Lower leg skin (tissue), 4 donors: Measurements from ENCODE around the gene LKAAEAR1. TPM values are rescaled to one million over a fixed set of nuclear protein-coding genes. Genes with fewer than 3 reads are reported as not detected.

ENCODE experiments used
- DNase-seq, 2 donors: peaks; one replicate each; pipeline ENCODE4 v3.0.0-alpha.2; 2019; ENCODE audit warnings: low spot score in 2 of 2
- H3K4me3 ChIP-seq: fragments of 200-600 bp; sonication (generic); 2 replicates; pipeline ENCODE4 v1.5.1; 2017; ENCODE audit warnings: mild to moderate bottlenecking, low read depth; ENCODE audit not compliant: poor library complexity, severe bottlenecking
- POLR2A ChIP-seq, 2 donors: fragments of 450-650 bp; IDR thresholded peaks; one replicate each; pipeline ENCODE4 v1.6.1; 2016 to 2017; ENCODE audit warnings: antibody characterized with exemption in 2 of 2, mild to moderate bottlenecking in 1 of 2, moderate library complexity in 1 of 2
- WGBS, 2 donors: methylation state at CpG; one replicate each; pipeline ENCODE4 v1.1.5; 2018; 5-methylcytosine and 5-hydroxymethylcytosine counted together
- intact Hi-C: fragments of 100-400 bp; cut with DNase I; formaldehyde crosslinking; loops from one replicate; pipeline ENCODE4 v1.15.0; 2023; ENCODE audit warnings: low total_unique reads
- total RNA-seq, 4 donors: library from RNA; depleted of rRNA; stranded (reverse); fragments of >200 nt; gene quantifications; one replicate each; pipeline ENCODE4 v1.1.0, GENCODE V29; 2016
- TF ChIP-seq, protein P1 (sequence below), 3 donors: fragments of 450-650 bp; IDR thresholded peaks; one replicate each; pipeline ENCODE4 v1.5.1; 2016; ENCODE audit warnings: antibody characterized with exemption in 3 of 3, mild to moderate bottlenecking in 3 of 3, moderate library complexity in 2 of 3

Gene LKAAEAR1
- total RNA-seq, 4 donors from 2014 or later, result 0.91 TPM; not detected in 3

DNA sequence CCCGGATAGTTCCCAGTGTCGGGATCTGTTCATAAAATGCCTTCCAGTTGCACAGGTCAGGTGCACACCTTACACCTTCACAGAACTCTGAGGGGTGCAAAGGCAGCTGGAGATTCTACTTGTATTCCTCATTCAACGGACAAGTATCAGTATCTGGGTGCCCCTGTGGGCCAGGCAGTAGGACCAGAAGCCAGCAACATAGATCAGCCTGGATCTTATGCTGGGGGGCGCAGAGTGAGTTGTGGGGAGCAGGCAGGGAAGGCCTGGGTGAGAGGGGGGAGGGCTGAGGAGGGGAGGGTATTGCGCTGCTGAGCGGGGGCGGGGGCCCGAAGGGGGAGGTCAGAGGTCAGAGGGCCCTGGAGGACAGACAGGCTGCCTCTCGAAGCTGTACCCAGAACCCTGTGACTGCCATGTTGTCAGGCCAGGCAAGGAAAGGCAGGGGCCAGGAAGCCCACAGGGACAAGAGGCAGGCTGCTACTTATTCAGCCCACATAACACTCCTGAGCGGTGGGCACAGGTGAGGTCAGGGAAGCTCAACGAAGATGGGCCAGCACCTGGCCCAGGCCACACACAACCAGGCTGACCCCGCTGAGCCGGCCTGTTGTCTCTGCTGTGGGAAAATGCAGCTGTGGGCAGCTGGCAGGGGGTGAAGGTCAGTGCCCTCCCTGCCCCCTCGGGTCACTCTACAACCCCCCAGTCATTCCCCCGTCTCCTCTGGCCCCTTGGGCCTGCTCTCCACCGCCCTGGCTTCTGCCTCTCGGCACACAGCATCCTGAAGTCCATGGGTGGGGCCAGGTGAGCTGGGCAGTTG, 3.2 kb downstream of the LKAAEAR1 start:
- intact Hi-C loops, result no loop called here
- no peak for TF ChIP-seq POLR2A (IDR thresholded peaks at IDR 0.05)
- TF ChIP-seq, protein P1, sequence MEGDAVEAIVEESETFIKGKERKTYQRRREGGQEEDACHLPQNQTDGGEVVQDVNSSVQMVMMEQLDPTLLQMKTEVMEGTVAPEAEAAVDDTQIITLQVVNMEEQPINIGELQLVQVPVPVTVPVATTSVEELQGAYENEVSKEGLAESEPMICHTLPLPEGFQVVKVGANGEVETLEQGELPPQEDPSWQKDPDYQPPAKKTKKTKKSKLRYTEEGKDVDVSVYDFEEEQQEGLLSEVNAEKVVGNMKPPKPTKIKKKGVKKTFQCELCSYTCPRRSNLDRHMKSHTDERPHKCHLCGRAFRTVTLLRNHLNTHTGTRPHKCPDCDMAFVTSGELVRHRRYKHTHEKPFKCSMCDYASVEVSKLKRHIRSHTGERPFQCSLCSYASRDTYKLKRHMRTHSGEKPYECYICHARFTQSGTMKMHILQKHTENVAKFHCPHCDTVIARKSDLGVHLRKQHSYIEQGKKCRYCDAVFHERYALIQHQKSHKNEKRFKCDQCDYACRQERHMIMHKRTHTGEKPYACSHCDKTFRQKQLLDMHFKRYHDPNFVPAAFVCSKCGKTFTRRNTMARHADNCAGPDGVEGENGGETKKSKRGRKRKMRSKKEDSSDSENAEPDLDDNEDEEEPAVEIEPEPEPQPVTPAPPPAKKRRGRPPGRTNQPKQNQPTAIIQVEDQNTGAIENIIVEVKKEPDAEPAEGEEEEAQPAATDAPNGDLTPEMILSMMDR (IDR thresholded peaks at IDR 0.05), result no peak
- H3K4me3 ChIP-seq, result no peak overlapping the region
- WGBS, 2 donors, result 71 to 81% methylated on average over 17 of the region's 17 CpGs
- DNase-seq, result no peak

DNA sequence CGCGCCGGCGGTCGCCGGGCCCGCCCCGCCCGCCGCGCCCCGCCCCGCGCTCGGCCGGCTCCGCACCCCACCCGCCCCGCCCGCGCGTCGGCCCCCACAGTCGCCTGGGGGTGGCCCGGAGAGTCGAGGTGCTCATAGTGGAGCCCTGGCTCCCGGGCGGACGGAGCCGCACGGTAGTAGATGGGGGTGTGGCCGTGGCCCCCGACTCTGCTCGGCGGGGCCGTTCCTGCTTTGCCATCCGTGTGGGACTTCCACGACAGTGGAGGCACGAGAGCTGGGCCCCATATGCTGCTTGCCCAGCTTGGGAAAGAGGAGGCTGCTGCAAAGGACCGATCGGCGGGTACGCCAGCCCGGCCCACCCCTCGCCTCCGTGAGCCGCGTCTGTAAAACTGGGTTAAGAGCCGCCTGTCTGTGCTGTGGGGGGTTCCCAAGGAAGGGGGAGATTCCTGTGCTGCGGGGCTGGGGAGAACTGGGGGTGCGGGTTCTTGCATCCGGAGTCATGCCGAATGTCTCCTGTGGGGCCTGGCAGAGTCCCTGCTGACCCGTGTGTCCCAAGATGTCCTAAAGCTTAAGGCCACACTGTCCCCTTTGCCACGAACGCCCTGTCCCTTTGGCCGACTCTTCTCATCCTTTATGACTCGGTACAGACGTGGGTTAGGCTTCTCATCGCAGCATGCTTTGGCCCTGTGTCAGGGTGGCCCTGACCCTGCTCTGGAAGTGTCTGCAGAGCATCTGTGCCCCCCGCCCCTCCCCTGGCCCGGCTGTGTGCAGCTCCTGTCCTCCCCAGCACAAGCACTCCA, 4.0 kb downstream of the LKAAEAR1 start, which contains the start of gene OPRL1:
Gene OPRL1 (plus strand): TSS at position 70 of the 800 bp plus-strand sequence. CDS start 12,639 bp downstream, outside the sequence.
- intact Hi-C loops, result no loop called here
- no peak for DNase-seq
- TF ChIP-seq POLR2A (IDR thresholded peaks at IDR 0.05), result no peak
- TF ChIP-seq, protein P1 (IDR thresholded peaks at IDR 0.05), result no peak
- peak within 1 kb of the TSS; percentile 56 for H3K4me3 ChIP-seq
- 12 to 16% methylated on average over 23 to 29 of the region's 62 CpGs for WGBS, 2 donors

- DNase-seq, result peak; percentile 64 to 94
- 0 to 1% methylated on average over 9 to 34 of the region's 73 CpGs for WGBS, 2 donors
- intact Hi-C loops, result no loop called here
- H3K4me3 ChIP-seq, result peak within 1 kb of the TSS; percentile 56
- TF ChIP-seq POLR2A (IDR thresholded peaks at IDR 0.05), result no peak
- TF ChIP-seq, protein P1 (IDR thresholded peaks at IDR 0.05), result no peak
These were observed 4.8 kb downstream of the LKAAEAR1 start, which contains the start of gene RGS19 for GRCh38 chr20:64079273-64080012. Gene RGS19 (minus strand): TSS chr20:64079518. CDS start chr20:64076886, 2,632 bp downstream.

GRCh38 chr20:64078934-64079272, 5.3 kb downstream of the LKAAEAR1 start:
- intact Hi-C loops, result no loop called here
- WGBS, 2 donors, result 11 to 13% methylated on average over 4 of the region's 4 CpGs
- no peak for DNase-seq
- no peak for TF ChIP-seq POLR2A (IDR thresholded peaks at IDR 0.05)
- TF ChIP-seq, protein P1 (IDR thresholded peaks at IDR 0.05), result no peak
- peak overlapping the region; percentile 56 for H3K4me3 ChIP-seq

GRCh38 chr20:64077876-64078551, 6.2 kb downstream of the LKAAEAR1 start:
- no peak for TF ChIP-seq POLR2A (IDR thresholded peaks at IDR 0.05)
- TF ChIP-seq, protein P1 (IDR thresholded peaks at IDR 0.05), result no peak
- DNase-seq, result no peak
- H3K4me3 ChIP-seq, result no peak overlapping the region
- WGBS, 2 donors, result 35 to 46% methylated on average over 15 of the region's 15 CpGs
- intact Hi-C loops, result no loop called here
